ENCODE measurements around the gene TEAD1.

The TEAD1 gene

DNA sequence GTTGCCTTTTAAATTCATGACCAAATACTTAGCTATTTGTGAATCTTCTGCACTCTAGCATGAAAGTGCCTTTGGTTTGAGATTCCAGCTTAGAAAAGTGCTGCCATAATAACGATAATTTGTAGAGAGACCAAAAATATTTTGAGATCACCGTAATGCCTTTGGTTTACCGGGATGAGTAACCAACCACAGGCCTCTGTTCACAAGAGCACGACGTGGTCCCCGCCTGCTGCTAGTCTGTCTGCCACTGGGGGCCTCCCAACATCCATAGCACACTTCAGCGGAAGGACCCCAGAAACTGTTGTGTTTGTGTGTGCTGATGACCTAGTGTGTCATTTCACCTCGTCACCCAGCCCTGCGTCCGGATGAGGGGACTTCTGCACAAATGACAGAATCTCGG lies 267.9 kb downstream of the TEAD1 start:
- in situ Hi-C loops (cut with MboI; ENCODE audit: low sequenced_read_pairs, unreplicated experiment): no loop called here
- TF ChIP-seq, protein P1, sequence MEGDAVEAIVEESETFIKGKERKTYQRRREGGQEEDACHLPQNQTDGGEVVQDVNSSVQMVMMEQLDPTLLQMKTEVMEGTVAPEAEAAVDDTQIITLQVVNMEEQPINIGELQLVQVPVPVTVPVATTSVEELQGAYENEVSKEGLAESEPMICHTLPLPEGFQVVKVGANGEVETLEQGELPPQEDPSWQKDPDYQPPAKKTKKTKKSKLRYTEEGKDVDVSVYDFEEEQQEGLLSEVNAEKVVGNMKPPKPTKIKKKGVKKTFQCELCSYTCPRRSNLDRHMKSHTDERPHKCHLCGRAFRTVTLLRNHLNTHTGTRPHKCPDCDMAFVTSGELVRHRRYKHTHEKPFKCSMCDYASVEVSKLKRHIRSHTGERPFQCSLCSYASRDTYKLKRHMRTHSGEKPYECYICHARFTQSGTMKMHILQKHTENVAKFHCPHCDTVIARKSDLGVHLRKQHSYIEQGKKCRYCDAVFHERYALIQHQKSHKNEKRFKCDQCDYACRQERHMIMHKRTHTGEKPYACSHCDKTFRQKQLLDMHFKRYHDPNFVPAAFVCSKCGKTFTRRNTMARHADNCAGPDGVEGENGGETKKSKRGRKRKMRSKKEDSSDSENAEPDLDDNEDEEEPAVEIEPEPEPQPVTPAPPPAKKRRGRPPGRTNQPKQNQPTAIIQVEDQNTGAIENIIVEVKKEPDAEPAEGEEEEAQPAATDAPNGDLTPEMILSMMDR (IDR thresholded peaks at IDR 0.05; ENCODE audit: borderline replicate concordance, control extremely low read depth, extremely low read depth, insufficient read depth, missing control alignments): no peak
- no peak for DNase-seq (ENCODE audit: low spot score)

GRCh38 chr11:12943311-12943710 lies 269.1 kb downstream of the TEAD1 start:
- DNase-seq (ENCODE audit: low spot score): no peak
- TF ChIP-seq, protein P1 (IDR thresholded peaks at IDR 0.05; ENCODE audit: borderline replicate concordance, control extremely low read depth, extremely low read depth, insufficient read depth, missing control alignments): no peak
- in situ Hi-C loops (cut with MboI; ENCODE audit: low sequenced_read_pairs, unreplicated experiment): no loop called here

- in situ Hi-C loops (cut with MboI; ENCODE audit: low sequenced_read_pairs, unreplicated experiment): no loop called here
- DNase-seq (ENCODE audit: low spot score): no peak
- TF ChIP-seq, protein P1 (IDR thresholded peaks at IDR 0.05; ENCODE audit: borderline replicate concordance, control extremely low read depth, extremely low read depth, insufficient read depth, missing control alignments): no peak
Observed at GRCh38 chr11:12944889-12945288, 270.7 kb downstream of the TEAD1 start.

- TF ChIP-seq, protein P1 (IDR thresholded peaks at IDR 0.05; ENCODE audit: borderline replicate concordance, control extremely low read depth, extremely low read depth, insufficient read depth, missing control alignments): no peak
- DNase-seq (ENCODE audit: low spot score): no peak
- in situ Hi-C loops (cut with MboI; ENCODE audit: low sequenced_read_pairs, unreplicated experiment): no loop called here
Observed at GRCh38 chr11:12949453-12949852, 275.2 kb downstream of the TEAD1 start.

DNA sequence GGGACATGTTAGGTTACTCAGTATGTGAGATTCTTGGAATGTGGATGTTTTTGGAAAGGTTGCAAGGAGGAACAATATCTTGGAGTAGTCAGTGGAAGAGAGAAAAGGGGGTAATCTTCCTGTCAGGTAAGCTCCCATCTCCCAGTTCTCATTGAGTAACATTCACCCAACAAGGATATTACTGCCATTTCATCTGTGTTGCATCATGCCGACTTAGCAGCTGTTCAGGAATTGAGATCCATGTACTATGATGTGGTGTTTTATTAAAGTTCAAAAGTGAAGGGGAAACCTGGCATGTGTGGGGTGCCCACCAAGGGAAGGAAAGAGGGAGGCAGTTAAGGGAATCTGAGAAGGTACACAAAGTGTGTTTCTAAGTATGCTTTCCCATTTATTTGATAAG lies 276.4 kb downstream of the TEAD1 start:
- in situ Hi-C loops (cut with MboI; ENCODE audit: low sequenced_read_pairs, unreplicated experiment): loop anchor here (25.0 kb wide), 1 partner anchor 387 kb away; no protein-coding TSS in a partner anchor
- TF ChIP-seq, protein P1 (IDR thresholded peaks at IDR 0.05; ENCODE audit: borderline replicate concordance, control extremely low read depth, extremely low read depth, insufficient read depth, missing control alignments): no peak
- DNase-seq (ENCODE audit: low spot score): no peak

- in situ Hi-C loops (cut with MboI; ENCODE audit: low sequenced_read_pairs, unreplicated experiment): loop anchor here (25.0 kb wide), 1 partner anchor 386 kb away; no protein-coding TSS in a partner anchor
- DNase-seq (ENCODE audit: low spot score): no peak
- TF ChIP-seq, protein P1 (IDR thresholded peaks at IDR 0.05; ENCODE audit: borderline replicate concordance, control extremely low read depth, extremely low read depth, insufficient read depth, missing control alignments): no peak
Observed at GRCh38 chr11:12951376-12951775, 277.2 kb downstream of the TEAD1 start.
